ENCODE results near the gene ABCD1. TPM values are rescaled to one million over a fixed set of nuclear protein-coding genes. Genes with fewer than 3 reads are reported as not detected.

The ABCD1 gene
- 10.3 and 11.9 TPM in 2 replicates for total RNA-seq

GRCh38 chrX:153724252-153725038 lies at the start of gene ABCD1, which contains the start of gene BCAP31:
TSS of gene ABCD1 (plus strand) at chrX:153724856. CDS start at chrX:153725267, 411 bp downstream.
TSS of gene BCAP31 (minus strand) at chrX:153724387. CDS start at chrX:153723244, 1,143 bp downstream.

DNA sequence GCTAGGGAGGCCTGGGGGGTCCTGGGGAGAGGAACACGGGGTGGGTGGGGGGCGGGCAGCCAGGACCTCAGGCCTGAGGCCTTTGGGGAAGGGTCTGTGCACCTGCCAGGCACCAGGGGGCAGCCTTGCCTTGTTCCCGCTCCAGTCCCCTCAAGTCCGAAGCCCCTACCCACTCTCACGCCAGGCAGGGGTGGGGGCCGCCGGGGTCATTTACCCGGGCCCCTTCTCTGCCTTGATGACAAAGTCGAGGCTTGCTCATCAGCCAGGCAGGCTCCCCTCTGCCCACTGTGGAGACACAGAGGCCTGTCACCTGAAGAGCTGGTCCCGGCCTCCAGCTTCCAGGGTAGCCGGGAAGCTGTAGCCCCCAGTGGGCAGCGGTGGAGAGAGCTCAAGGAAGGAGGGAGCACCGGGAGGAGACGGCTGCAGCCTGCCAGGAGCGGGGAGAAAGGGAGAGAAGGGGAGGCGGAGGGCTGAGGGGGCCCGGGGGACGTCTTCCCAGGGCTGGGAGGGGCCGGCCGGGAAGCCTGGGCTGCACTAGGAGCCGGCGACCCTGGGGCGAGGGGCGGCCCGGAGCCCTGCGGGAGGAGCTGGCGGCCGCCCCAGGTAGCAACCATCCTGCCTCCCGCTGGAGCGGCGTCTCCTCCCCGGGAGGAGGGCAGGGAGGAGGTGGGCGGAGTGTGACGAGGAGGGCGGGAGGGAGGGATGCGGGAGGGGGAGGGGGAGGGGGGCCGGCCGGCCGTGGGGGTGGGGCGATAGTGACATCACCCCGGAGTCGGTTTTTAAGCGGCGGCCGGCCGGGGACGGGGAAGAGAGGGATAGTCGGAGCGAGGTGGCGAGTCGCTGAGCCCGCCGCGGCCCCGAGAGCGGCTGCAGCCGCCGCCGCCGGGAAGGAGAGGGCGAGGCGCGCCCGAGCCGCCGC lies 37.3 kb upstream of the ABCD1 start, which contains the start of gene SLC6A8:
Gene SLC6A8, plus strand, starts transcription at position 806 of the 919 bp plus-strand sequence. CDS start 649 bp downstream, outside the sequence.

DNA sequence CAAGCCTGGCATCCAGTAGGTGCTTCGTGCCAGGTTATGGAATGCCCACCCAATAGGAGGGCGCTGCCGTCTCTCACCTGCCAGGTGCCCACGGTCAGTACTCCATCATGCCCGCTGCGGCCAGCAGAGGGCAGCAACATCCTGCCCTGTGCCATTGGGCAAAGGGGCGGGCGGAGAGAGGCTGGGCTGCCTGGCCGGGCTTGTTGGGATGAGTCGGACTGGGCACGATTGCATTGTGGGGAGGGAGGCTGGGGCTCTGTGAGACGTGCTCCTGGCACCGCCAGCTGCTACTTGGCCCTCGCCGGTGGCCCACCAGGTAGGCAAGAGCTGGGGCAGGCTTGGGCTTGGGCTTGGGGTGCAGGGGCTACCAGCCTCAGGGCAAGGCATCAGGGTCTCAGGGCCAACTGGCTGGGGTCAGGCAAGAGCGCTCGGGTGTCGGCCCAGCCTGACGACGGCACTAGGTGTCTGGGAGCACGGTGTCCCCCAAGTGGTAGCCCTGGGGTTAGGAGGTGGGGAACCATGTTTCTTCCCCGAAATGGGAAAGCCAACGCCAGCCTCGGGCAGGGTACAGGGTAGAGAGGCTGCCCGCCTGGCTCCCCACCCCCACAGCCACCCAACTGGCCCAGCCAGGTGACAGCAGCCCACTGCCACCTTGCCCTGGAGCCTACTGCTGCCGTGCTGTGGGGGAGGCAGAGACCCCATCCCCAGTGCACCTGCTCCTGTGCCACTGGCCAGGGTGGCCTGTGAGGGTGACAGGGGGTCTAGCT lies 39.5 kb downstream of the ABCD1 start, which contains the start of gene PLXNB3:
Gene PLXNB3, plus strand, starts transcription at position 261 of the 767 bp plus-strand sequence. CDS start 1,287 bp downstream, outside the sequence.

DNA sequence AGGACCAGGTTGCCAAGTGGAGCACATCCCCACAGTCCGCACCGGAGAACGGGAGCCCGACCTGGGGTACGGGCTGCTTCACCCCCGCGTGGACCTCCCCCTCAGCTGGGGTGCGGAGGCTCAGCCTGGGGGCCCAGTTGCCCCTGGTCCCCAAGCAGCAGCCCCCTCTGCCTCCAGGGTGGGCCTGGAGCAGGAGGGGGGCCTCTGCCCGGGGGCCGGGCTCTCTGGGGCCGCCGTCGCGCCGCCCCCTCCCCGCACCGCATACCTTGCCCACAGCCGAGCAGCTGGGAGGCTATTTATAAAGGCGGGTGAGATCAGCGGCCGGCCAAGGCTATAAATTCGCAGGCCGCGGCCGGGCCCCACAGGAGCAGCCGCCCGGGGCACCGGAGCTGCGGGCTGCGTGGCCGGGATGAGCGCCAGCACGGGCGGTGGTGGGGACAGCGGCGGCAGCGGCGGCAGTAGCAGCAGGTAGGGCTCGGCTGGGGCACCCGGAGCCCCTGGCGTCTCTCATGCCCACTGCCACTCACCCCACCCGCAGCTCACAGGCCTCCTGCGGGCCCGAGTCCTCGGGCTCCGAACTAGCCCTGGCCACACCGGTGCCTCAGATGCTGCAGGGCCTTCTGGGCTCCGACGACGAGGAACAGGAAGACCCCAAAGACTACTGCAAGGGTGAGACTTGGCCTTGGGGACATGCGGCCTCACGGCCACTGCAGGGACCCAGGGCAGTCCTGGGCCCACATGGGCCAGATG lies 56.2 kb downstream of the ABCD1 start, which contains the start of gene SRPK3:
Gene SRPK3, plus strand, starts transcription at position 364 of the 750 bp plus-strand sequence. Its CDS starts 46 bp downstream, at position 410.

Other genes with a start within 250 kb of the ABCD1 start
- gene BGN, start 229.9 kb upstream of the ABCD1 start, total RNA-seq: 14.0 TPM in 2 replicates
- not detected in 2 replicates for gene ATP2B3, start 207.2 kb upstream of the ABCD1 start, total RNA-seq
- gene CCNQ, start 125.7 kb upstream of the ABCD1 start, total RNA-seq: 35.1 and 38.7 TPM in 2 replicates
- 0.34 and 0.45 TPM in 2 replicates for gene DUSP9, start 77.7 kb upstream of the ABCD1 start, total RNA-seq
- gene PNCK, start 51.0 kb upstream of the ABCD1 start, total RNA-seq: 0.15 TPM in 1 of 2 replicates, not detected in the other
- gene SLC6A8, start 36.9 kb upstream of the ABCD1 start, total RNA-seq: 7.9 and 8.7 TPM in 2 replicates
- gene BCAP31, start 469 bp upstream of the ABCD1 start, total RNA-seq: 84.3 and 104 TPM in 2 replicates
- gene PLXNB3, start 39.4 kb downstream of the ABCD1 start, total RNA-seq: 4.2 and 5.8 TPM in 2 replicates
- 0.59 and 0.84 TPM in 2 replicates for gene SRPK3, start 56.2 kb downstream of the ABCD1 start, total RNA-seq
- 94.1 and 96.8 TPM in 2 replicates for gene IDH3G, start 69.5 kb downstream of the ABCD1 start, total RNA-seq
- 187 and 269 TPM in 2 replicates for gene SSR4, start 69.8 kb downstream of the ABCD1 start, total RNA-seq
- gene PDZD4, start 105.7 kb downstream of the ABCD1 start, total RNA-seq: 0.30 and 0.50 TPM in 2 replicates
- gene L1CAM, start 161.3 kb downstream of the ABCD1 start, total RNA-seq: 28.6 and 30.0 TPM in 2 replicates
- 0.50 TPM in 1 of 2 replicates, not detected in the other for gene AVPR2, start 179.8 kb downstream of the ABCD1 start, total RNA-seq
- gene ARHGAP4, start 201.4 kb downstream of the ABCD1 start, total RNA-seq: 2.2 and 3.7 TPM in 2 replicates
- 169 and 189 TPM in 2 replicates for gene NAA10, start 210.2 kb downstream of the ABCD1 start, total RNA-seq
- 0.30 and 0.84 TPM in 2 replicates for gene RENBP, start 219.8 kb downstream of the ABCD1 start, total RNA-seq
- gene HCFC1, start 247.0 kb downstream of the ABCD1 start, total RNA-seq: 39.3 and 43.1 TPM in 2 replicates
- gene TMEM187, start 247.9 kb downstream of the ABCD1 start, total RNA-seq: 4.7 and 5.1 TPM in 2 replicates